ENCODE results near the gene ACTMAP. TPM values are rescaled to one million over a fixed set of nuclear protein-coding genes. Genes with fewer than 3 reads are reported as not detected.

ACTMAP gene
- total RNA-seq, 4 donors from 2014 or later: 1.3 to 8.3 (median 4.5) TPM

DNA sequence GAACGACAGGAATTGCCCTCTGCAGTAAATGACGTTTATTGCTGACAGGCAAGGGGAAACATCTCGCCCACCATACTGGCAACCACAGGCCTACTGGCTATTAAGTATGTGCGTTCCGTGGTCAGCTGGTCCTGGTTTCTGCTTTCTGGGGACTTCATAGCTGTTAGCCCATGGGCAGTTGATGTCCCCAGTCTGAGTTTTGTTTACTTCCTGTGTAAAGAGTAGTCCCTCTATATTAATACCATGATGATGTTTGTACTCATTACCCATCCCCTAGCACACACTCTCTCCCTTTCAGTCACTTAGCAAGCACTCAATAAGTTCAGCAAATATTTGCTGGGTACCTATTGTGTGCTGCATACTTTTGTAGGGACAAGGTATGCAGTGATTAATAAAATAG lies 18.6 kb upstream of the ACTMAP start:
- TF ChIP-seq, protein P1, sequence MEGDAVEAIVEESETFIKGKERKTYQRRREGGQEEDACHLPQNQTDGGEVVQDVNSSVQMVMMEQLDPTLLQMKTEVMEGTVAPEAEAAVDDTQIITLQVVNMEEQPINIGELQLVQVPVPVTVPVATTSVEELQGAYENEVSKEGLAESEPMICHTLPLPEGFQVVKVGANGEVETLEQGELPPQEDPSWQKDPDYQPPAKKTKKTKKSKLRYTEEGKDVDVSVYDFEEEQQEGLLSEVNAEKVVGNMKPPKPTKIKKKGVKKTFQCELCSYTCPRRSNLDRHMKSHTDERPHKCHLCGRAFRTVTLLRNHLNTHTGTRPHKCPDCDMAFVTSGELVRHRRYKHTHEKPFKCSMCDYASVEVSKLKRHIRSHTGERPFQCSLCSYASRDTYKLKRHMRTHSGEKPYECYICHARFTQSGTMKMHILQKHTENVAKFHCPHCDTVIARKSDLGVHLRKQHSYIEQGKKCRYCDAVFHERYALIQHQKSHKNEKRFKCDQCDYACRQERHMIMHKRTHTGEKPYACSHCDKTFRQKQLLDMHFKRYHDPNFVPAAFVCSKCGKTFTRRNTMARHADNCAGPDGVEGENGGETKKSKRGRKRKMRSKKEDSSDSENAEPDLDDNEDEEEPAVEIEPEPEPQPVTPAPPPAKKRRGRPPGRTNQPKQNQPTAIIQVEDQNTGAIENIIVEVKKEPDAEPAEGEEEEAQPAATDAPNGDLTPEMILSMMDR (IDR thresholded peaks at IDR 0.05; ENCODE audit: low read depth): no peak

DNA sequence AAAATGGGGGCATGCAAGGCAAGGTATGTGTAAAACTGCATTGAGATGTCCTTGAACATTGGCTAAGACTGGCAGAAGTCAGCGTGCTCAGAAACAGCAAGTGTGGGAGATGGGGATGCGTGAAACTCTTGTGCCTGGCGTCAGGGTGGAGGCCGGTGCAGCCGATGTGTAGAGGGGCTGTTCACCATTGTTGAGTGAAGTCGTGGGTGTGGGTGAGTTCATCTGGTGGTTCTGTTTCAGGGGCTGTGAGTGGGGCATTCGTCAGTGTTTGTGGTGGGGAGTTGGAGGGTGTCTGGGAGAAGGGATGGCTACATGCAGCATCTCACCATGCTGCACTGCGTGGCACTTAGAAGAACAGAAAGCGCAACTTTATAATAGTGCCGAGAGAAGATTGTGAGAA lies 13.7 kb upstream of the ACTMAP start:
- TF ChIP-seq, protein P1 (IDR thresholded peaks at IDR 0.05; ENCODE audit: low read depth): no peak

DNA sequence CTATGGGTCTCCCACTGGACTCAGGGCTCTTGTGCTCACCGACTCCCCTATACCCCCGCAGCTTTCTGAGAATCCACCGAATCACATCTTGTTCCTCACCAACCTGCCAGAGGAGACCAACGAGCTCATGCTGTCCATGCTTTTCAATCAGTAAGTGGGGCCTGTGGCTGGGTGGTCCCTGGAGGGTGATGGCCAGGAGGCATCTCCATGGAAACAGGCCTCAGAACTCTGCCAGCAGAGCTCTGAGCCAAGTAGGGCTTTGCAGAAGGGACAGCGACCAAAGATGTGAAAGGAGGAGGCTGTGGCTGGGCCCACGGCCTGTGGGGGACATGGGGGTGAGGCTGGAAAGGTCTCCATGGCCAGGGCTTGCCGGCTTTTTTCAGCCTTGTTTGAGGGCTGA lies 13.2 kb upstream of the ACTMAP start:
- TF ChIP-seq, protein P1 (IDR thresholded peaks at IDR 0.05; ENCODE audit: low read depth): no peak

DNA sequence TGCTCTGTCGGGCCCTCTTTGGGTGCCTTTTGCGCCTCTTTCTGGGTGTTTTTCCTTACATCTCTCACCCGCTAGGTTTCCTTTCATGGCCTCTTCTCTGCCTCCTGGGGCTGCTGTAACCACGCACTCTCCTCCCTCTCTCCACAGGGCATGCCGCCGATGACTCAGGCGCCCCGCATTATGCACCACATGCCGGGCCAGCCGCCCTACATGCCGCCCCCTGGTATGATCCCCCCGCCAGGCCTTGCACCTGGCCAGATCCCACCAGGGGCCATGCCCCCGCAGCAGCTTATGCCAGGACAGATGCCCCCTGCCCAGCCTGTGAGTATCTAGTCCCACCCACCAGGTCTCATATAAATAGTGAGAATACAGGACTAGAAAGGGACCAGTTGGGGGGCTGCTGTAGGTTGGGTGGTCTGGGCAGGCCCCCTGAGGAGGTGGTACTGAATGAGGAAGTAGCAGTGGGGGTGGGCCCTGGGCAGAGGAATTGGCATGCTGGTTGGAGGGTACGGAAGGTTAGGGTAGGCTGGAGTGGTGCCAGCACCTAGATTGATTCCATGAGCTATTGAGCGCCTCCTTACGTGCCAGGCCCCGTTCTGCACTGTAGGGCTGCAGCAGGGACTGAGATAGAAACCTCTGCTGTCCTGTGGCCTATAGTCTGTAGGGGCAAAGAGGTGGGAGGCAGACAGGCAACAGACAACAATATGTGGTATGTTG lies 12.6 kb upstream of the ACTMAP start:
- TF ChIP-seq, protein P1 (IDR thresholded peaks at IDR 0.05; ENCODE audit: low read depth): no peak

DNA sequence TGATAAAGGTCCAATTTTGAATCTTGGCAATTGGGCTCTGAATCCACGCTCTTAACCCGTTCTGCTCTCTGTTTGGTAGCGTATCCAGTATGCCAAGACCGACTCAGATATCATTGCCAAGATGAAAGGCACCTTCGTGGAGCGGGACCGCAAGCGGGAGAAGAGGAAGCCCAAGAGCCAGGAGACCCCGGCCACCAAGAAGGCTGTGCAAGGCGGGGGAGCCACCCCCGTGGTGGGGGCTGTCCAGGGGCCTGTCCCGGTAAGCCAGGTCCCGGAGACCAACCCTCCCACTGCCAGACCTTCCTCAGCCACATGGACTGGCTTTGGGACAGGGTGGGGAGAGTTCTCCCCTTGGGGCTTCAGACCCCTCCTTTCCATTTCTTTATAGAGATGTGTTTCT lies 9.1 kb upstream of the ACTMAP start:
- TF ChIP-seq, protein P1 (IDR thresholded peaks at IDR 0.05; ENCODE audit: low read depth): no peak

DNA sequence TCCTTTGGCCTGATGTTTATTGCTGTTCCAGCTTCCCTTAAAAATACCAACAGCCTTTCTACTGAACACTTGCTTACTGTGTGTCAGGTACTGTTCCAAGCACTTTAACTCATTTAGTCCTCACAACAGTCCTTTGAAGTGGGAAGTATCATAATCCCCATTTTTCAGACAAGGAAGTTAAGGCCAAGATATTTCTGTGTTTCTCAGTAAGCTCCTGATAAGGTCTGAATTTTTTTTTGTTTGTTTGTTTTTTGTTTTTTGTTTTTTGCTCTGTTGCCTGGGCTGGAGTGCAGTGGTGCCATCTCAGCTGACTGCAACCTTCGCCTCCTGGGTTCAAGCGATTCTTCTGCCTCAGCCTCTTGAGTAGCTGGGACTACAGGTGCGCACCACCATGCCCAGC lies 8.2 kb upstream of the ACTMAP start:
- TF ChIP-seq, protein P1 (IDR thresholded peaks at IDR 0.05; ENCODE audit: low read depth): no peak

DNA sequence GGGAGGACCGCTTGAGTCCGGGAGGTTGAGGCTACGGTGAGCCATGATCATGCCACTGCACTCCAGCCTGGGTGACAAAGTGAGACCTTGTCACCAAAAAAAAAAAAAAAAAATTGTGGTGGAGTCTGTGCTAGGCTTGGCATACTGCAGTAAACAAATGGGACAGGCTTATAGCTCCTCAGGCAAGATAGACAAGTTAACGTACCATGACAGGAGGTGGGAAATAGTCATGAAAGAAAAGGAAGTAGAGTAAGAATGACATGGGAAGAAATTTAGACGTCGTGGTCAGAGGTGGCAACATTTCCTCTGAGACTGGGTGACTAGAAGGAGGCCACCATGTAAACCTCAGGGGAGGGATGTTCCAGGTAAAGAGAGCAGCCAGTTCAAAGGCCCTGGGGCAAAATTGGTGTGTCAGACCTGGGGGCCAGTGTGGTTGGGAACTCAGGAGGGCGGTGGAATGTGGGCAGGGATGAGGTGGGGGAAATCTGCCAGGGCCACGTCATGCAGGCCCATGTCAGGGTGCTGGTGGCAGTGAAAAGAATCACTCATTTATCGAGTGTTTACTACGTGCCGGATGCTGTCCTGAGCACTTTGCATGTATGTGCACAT lies 6.3 kb upstream of the ACTMAP start:
- TF ChIP-seq, protein P1 (IDR thresholded peaks at IDR 0.05; ENCODE audit: low read depth): no peak
